ENCODE measurements around the gene SGMS1.

Gene SGMS1

GRCh38 chr10:50439187-50439586 is 184.6 kb downstream of the SGMS1 start:
- Histone ChIP-seq H3K27me3 (ENCODE audit: low read depth, low read length) (no peaks in the 10 kb centered on the region), H4K20me1 (ENCODE audit: insufficient read depth, low read length) (no peaks in the 10 kb centered on the region), H3K4me1 (ENCODE audit: low read length) (no peaks in the 10 kb centered on the region), H2AFZ (ENCODE audit: low read depth, low read length) (no peak overlapping the region), H3K9me3 (ENCODE audit: insufficient read depth, low read length) (no peaks in the 10 kb centered on the region), H3K36me3 (replicated peaks; ENCODE audit: low read depth, low read length) (no peaks in the 10 kb centered on the region), H3K79me2 (ENCODE audit: low read length) (no peaks in the 10 kb centered on the region), H3K27ac (ENCODE audit: low read length) (no peak overlapping the region), H3K9ac (ENCODE audit: low read length) (no peak overlapping the region), H3K4me2 (ENCODE audit: low read length) (no peak overlapping the region), H3K4me3 (ENCODE audit: low read length) (no peak overlapping the region)
- TF ChIP-seq CTCF (IDR thresholded peaks at IDR 0.05; ENCODE audit: low read depth, low read length) (no peak), EZH2phosphoT487 (IDR thresholded peaks at IDR 0.05; ENCODE audit: low read depth) (no peak)

GRCh38 chr10:50438049-50438936 is 185.5 kb downstream of the SGMS1 start:
- H3K27ac ChIP-seq (ENCODE audit: low read length), result no peak overlapping the region
- TF ChIP-seq CTCF (IDR thresholded peaks at IDR 0.05; ENCODE audit: low read depth, low read length) (no peak), EZH2phosphoT487 (IDR thresholded peaks at IDR 0.05; ENCODE audit: low read depth) (no peak)
- no peaks in the 10 kb centered on the region for H3K79me2 ChIP-seq (ENCODE audit: low read length)
- no peak overlapping the region for H3K9ac ChIP-seq (ENCODE audit: low read length)
- H4K20me1 ChIP-seq (ENCODE audit: insufficient read depth, low read length), result no peaks in the 10 kb centered on the region
- no peaks in the 10 kb centered on the region for H3K9me3 ChIP-seq (ENCODE audit: insufficient read depth, low read length)
- H3K36me3 ChIP-seq (replicated peaks; ENCODE audit: low read depth, low read length), result no peaks in the 10 kb centered on the region
- no peak overlapping the region for H3K4me3 ChIP-seq (ENCODE audit: low read length)
- no peaks in the 10 kb centered on the region for H3K27me3 ChIP-seq (ENCODE audit: low read depth, low read length)
- H3K4me1 ChIP-seq (ENCODE audit: low read length), result no peaks in the 10 kb centered on the region
- H2AFZ ChIP-seq (ENCODE audit: low read depth, low read length), result no peak overlapping the region
- H3K4me2 ChIP-seq (ENCODE audit: low read length), result no peak overlapping the region

- H3K27ac ChIP-seq (ENCODE audit: low read length), result no peak overlapping the region
- no peak overlapping the region for H2AFZ ChIP-seq (ENCODE audit: low read depth, low read length)
- H3K79me2 ChIP-seq (ENCODE audit: low read length), result no peaks in the 10 kb centered on the region
- no peak overlapping the region for H3K4me2 ChIP-seq (ENCODE audit: low read length)
- H3K27me3 ChIP-seq (ENCODE audit: low read depth, low read length), result no peaks in the 10 kb centered on the region
- no peak overlapping the region for H3K9ac ChIP-seq (ENCODE audit: low read length)
- no peak for TF ChIP-seq EZH2phosphoT487 (IDR thresholded peaks at IDR 0.05; ENCODE audit: low read depth)
- TF ChIP-seq CTCF (IDR thresholded peaks at IDR 0.05; ENCODE audit: low read depth, low read length), result no peak
- H3K9me3 ChIP-seq (ENCODE audit: insufficient read depth, low read length), result no peaks in the 10 kb centered on the region
- no peaks in the 10 kb centered on the region for H4K20me1 ChIP-seq (ENCODE audit: insufficient read depth, low read length)
- H3K4me3 ChIP-seq (ENCODE audit: low read length), result no peak overlapping the region
- no peaks in the 10 kb centered on the region for H3K36me3 ChIP-seq (replicated peaks; ENCODE audit: low read depth, low read length)
- H3K4me1 ChIP-seq (ENCODE audit: low read length), result peaks cover 10% of the 10 kb centered on the region
Observed at GRCh38 chr10:50437248-50437647, 186.5 kb downstream of the SGMS1 start.

GRCh38 chr10:50436805-50437204 is 187.0 kb downstream of the SGMS1 start:
- Histone ChIP-seq H3K9me3 (ENCODE audit: insufficient read depth, low read length) (no peaks in the 10 kb centered on the region), H3K4me1 (ENCODE audit: low read length) (peaks cover 11% of the 10 kb centered on the region), H3K27me3 (ENCODE audit: low read depth, low read length) (no peaks in the 10 kb centered on the region), H3K36me3 (replicated peaks; ENCODE audit: low read depth, low read length) (no peaks in the 10 kb centered on the region), H3K4me2 (ENCODE audit: low read length) (no peak overlapping the region), H3K79me2 (ENCODE audit: low read length) (no peaks in the 10 kb centered on the region), H3K9ac (ENCODE audit: low read length) (no peak overlapping the region), H4K20me1 (ENCODE audit: insufficient read depth, low read length) (no peaks in the 10 kb centered on the region), H3K27ac (ENCODE audit: low read length) (no peak overlapping the region), H2AFZ (ENCODE audit: low read depth, low read length) (no peak overlapping the region), H3K4me3 (ENCODE audit: low read length) (no peak overlapping the region)
- no peak for TF ChIP-seq EZH2phosphoT487 (IDR thresholded peaks at IDR 0.05; ENCODE audit: low read depth)
- no peak for TF ChIP-seq CTCF (IDR thresholded peaks at IDR 0.05; ENCODE audit: low read depth, low read length)
